Central memory CD8-positive, alpha-beta T cell (primary cell): ENCODE results near the gene FOXJ3.
A peak's percentile ranks its signal among the peaks of the same experiment; 100 is the strongest.

Experiments used
- ATAC-seq: fragments of 150-1000 bp; cut with Tn5 transposase; replicated peaks from 2 replicates; pipeline ENCODE4 v1.10.0; 2022; ENCODE audit warnings: mild to moderate bottlenecking, moderate FRiP score, moderate number of reproducible peaks; ENCODE audit not compliant: poor library complexity, severe bottlenecking; ENCODE audit errors: extremely low read depth
- DNase-seq, 2 donors: peaks; one replicate each; pipeline ENCODE4 v3.0.0; 2021; ENCODE audit warnings: low spot score in 2 of 2
- H3K27ac Mint-ChIP-seq: one replicate; pipeline ENCODE4 v1.8.0; 2022; ENCODE audit warnings: low read depth, mild to moderate bottlenecking, moderate library complexity, mixed read lengths
- H3K27me3 Mint-ChIP-seq: one replicate; pipeline ENCODE4 v1.8.0; 2022; ENCODE audit warnings: mixed read lengths
- H3K36me3 Mint-ChIP-seq: one replicate; pipeline ENCODE4 v1.8.0; 2022; ENCODE audit warnings: mild to moderate bottlenecking, moderate library complexity, mixed read lengths; ENCODE audit not compliant: insufficient read depth
- H3K4me1 Mint-ChIP-seq: one replicate; pipeline ENCODE4 v1.8.0; 2022; ENCODE audit warnings: mixed read lengths
- H3K4me3 Mint-ChIP-seq: one replicate; pipeline ENCODE4 v1.8.0; 2022; ENCODE audit warnings: mild to moderate bottlenecking, moderate library complexity, mixed read lengths
- H3K9me3 Mint-ChIP-seq: one replicate; pipeline ENCODE4 v1.8.0; 2022; ENCODE audit warnings: mixed read lengths

FOXJ3 gene

DNA sequence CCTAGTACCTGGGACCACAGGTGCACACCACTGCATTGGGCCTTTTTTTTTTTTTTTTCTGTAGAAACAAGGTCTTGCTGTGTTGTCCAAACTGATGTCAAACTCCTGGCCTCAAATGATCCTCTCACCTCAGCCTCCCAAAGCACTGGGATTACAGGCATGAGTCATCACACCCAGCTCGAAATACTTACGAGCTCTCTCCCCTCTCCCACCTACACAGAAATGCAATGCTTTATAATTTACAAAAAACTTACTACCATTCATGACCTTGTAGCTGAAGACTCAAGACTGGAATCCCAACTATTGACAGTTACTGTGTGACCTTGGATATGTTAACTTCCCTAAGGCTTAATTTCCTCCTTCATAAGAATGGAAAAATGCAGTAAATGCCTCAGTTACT is 18.7 kb downstream of the FOXJ3 start:
- Mint-ChIP-seq H3K4me1 (peaks cover 80% of the 10 kb centered on the region), H3K27ac (no peak overlapping the region), H3K4me3 (no peak overlapping the region), H3K36me3 (peaks cover 2% of the 10 kb centered on the region), H3K9me3 (no peaks in the 10 kb centered on the region), H3K27me3 (no peaks in the 10 kb centered on the region)
- no peak for ATAC-seq
- no peak for DNase-seq

GRCh38 chr1:42315500-42315899 is 19.5 kb downstream of the FOXJ3 start:
- no peaks in the 10 kb centered on the region for H3K9me3 Mint-ChIP-seq
- peaks cover 8% of the 10 kb centered on the region for H3K36me3 Mint-ChIP-seq
- H3K27ac Mint-ChIP-seq, result no peak overlapping the region
- no peak for ATAC-seq
- DNase-seq, result no peak
- peaks cover 79% of the 10 kb centered on the region for H3K4me1 Mint-ChIP-seq
- no peaks in the 10 kb centered on the region for H3K27me3 Mint-ChIP-seq
- no peak overlapping the region for H3K4me3 Mint-ChIP-seq

DNA sequence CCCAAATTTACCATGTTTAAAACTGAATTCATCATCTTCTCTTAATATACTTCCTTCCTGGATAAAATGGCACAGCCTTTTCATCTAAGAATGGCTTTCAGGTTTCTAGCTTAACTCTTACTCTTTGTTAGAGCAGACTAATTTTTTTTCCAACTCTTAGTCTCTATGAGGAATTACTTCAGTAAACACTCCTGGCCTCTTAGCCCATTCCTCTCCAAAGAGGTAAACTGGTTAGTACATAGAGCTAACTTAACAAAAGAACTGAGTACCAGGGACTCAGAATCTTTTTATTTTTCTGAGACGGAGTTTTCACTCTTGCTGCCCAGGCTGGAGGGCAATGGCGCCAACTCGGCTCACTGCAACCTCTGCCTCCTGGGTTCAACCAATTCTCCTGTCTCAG is 21.1 kb downstream of the FOXJ3 start:
- DNase-seq, result no peak
- Mint-ChIP-seq H3K36me3 (peaks cover 13% of the 10 kb centered on the region), H3K4me1 (peaks cover 72% of the 10 kb centered on the region), H3K9me3 (no peaks in the 10 kb centered on the region), H3K27ac (peak overlapping the region; percentile 61), H3K4me3 (no peak overlapping the region), H3K27me3 (no peaks in the 10 kb centered on the region)
- no peak for ATAC-seq

DNA sequence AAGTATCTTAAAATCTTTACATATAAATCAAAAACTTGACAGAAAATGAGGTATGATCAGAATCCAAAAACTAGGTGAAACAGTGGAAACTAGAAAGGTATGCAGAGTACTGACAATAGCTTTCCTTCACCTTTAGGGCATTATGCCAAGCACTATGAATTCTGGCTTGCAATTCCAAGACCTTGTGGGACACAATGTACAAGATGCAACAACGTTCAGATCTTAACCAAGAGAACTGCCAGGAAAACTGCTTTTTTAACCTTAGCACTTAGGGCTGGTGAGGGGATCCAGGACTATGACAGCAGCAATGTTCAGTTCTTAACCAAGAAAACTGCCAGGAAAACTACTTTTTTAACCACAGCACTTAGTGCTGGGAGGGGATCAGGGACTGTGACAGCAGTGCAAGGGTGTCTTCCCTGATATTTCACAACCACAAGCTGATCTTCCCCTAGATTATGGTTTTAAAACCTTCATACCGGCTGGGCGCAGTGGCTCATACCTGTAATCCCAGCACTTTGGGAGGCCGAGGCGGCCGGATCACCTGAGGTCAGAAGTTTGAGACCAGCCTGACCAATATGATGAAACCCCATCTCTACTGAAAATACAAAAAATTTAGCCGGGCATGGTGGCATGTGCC is 22.3 kb downstream of the FOXJ3 start:
- Mint-ChIP-seq H3K36me3 (peaks cover 13% of the 10 kb centered on the region), H3K4me3 (no peak overlapping the region), H3K9me3 (no peaks in the 10 kb centered on the region), H3K27ac (no peak overlapping the region), H3K27me3 (no peaks in the 10 kb centered on the region), H3K4me1 (peaks cover 73% of the 10 kb centered on the region)
- ATAC-seq (no peak), DNase-seq (no peak)

DNA sequence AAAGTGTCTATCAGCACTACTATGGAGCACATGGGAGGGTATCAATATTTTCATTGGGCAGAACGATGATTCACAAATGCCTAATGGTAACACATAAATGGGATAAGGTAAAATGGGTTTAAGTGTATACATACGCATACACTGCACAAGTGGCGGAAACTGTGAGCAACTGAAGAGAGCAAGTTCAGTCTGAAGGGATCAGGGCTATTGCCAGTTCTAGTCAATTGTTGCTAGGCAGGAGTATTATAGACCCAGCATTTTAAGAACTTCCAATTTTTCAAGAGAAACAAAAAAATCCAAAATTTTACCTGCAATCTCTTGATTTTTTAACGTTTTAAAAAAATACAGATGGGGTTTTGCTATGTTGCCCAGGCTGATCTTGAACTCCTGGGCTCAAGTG is 23.1 kb downstream of the FOXJ3 start:
- Mint-ChIP-seq H3K9me3 (no peaks in the 10 kb centered on the region), H3K27ac (no peak overlapping the region), H3K27me3 (no peaks in the 10 kb centered on the region), H3K36me3 (peaks cover 12% of the 10 kb centered on the region), H3K4me1 (peaks cover 68% of the 10 kb centered on the region), H3K4me3 (no peak overlapping the region)
- DNase-seq (no peak), ATAC-seq (no peak)

GRCh38 chr1:42311138-42311537 is 23.9 kb downstream of the FOXJ3 start:
- ATAC-seq (no peak), DNase-seq (no peak)
- Mint-ChIP-seq H3K36me3 (peaks cover 12% of the 10 kb centered on the region), H3K4me1 (peaks cover 63% of the 10 kb centered on the region), H3K27ac (no peak overlapping the region), H3K4me3 (no peak overlapping the region), H3K27me3 (no peaks in the 10 kb centered on the region), H3K9me3 (no peaks in the 10 kb centered on the region)

GRCh38 chr1:42306977-42307376 is 28.1 kb downstream of the FOXJ3 start:
- no peaks in the 10 kb centered on the region for H3K27me3 Mint-ChIP-seq

DNA sequence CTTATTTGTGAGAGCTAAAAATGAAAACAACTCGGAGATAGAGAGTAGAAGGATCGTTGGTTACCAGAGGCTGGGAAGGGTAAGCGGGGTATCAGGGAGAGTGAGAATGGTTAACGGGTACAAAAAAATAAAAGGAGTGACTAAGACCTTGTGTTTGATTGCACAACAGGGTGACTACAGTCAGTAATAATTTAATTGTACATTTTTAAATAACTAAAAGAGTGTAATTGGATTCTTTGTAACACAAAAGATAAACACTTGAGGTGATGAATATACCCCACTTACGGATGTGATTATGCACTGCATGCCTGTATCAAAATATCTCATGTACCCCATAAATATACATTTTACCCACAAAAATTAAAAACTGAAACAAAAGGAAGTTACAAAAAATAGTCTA is 29.4 kb downstream of the FOXJ3 start:
- H3K27ac Mint-ChIP-seq, result no peak overlapping the region
- DNase-seq, result no peak
- H3K4me1 Mint-ChIP-seq, result peaks cover 55% of the 10 kb centered on the region
- H3K9me3 Mint-ChIP-seq, result peaks cover 7% of the 10 kb centered on the region
- H3K36me3 Mint-ChIP-seq, result peaks cover 10% of the 10 kb centered on the region
- ATAC-seq, result no peak
- H3K4me3 Mint-ChIP-seq, result no peak overlapping the region
- H3K27me3 Mint-ChIP-seq, result no peaks in the 10 kb centered on the region

More at GRCh38 chr1:42306977-42307376, 28.1 kb downstream of the FOXJ3 start:
- peaks cover 59% of the 10 kb centered on the region for H3K4me1 Mint-ChIP-seq
- DNase-seq (no peak), ATAC-seq (no peak)
- no peak overlapping the region for H3K4me3 Mint-ChIP-seq
- H3K36me3 Mint-ChIP-seq, result peaks cover 12% of the 10 kb centered on the region
- H3K9me3 Mint-ChIP-seq, result peaks cover under 1% of the 10 kb centered on the region
- H3K27ac Mint-ChIP-seq, result no peak overlapping the region

- Mint-ChIP-seq H3K9me3 (peaks cover 7% of the 10 kb centered on the region), H3K4me1 (peaks cover 59% of the 10 kb centered on the region), H3K27me3 (no peaks in the 10 kb centered on the region), H3K36me3 (peaks cover 3% of the 10 kb centered on the region), H3K27ac (no peak overlapping the region), H3K4me3 (no peak overlapping the region)
- DNase-seq, result no peak
- ATAC-seq, result no peak
Measured at GRCh38 chr1:42302034-42302433, 33.0 kb downstream of the FOXJ3 start.

- peaks cover 50% of the 10 kb centered on the region for H3K4me1 Mint-ChIP-seq
- H3K4me3 Mint-ChIP-seq, result no peak overlapping the region
- H3K9me3 Mint-ChIP-seq, result peaks cover 7% of the 10 kb centered on the region
Measured at GRCh38 chr1:42298520-42298919, 36.5 kb downstream of the FOXJ3 start.

GRCh38 chr1:42295816-42296215 is 39.2 kb downstream of the FOXJ3 start:
- H3K27ac Mint-ChIP-seq, result no peak overlapping the region
- H3K4me1 Mint-ChIP-seq, result peaks cover 55% of the 10 kb centered on the region
- ATAC-seq (no peak), DNase-seq (no peak)
- no peaks in the 10 kb centered on the region for H3K9me3 Mint-ChIP-seq
- H3K27me3 Mint-ChIP-seq, result no peaks in the 10 kb centered on the region
- H3K4me3 Mint-ChIP-seq, result no peak overlapping the region
- peaks cover 2% of the 10 kb centered on the region for H3K36me3 Mint-ChIP-seq

More at GRCh38 chr1:42298520-42298919, 36.5 kb downstream of the FOXJ3 start:
- H3K36me3 Mint-ChIP-seq, result peaks cover 3% of the 10 kb centered on the region
- no peak for ATAC-seq
- no peaks in the 10 kb centered on the region for H3K27me3 Mint-ChIP-seq
- no peak for DNase-seq
- no peak overlapping the region for H3K27ac Mint-ChIP-seq

DNA sequence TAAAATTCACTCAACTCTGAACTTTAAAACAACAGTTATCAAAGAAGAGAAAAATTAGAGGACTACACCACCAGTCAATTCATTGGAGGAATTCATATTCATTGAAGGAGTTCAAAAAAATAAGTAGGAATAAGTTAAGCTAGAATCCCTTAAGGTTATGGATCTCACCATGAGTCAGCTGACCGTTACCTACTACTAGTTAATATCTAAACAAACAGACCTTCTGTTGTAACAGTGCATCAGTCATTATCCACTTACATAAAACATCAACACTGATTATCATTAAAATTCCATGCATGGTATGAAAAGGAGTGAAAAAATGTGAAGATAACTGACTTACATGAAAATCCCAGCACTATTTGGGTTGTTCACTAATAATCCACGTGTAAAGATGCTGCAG is 44.9 kb downstream of the FOXJ3 start:
- peaks cover 38% of the 10 kb centered on the region for H3K4me1 Mint-ChIP-seq
- no peak overlapping the region for H3K27ac Mint-ChIP-seq
- H3K9me3 Mint-ChIP-seq, result no peaks in the 10 kb centered on the region
- no peaks in the 10 kb centered on the region for H3K27me3 Mint-ChIP-seq
- H3K4me3 Mint-ChIP-seq, result no peak overlapping the region
- ATAC-seq (no peak), DNase-seq (no peak)
- peaks cover 5% of the 10 kb centered on the region for H3K36me3 Mint-ChIP-seq

- no peak for DNase-seq
- no peaks in the 10 kb centered on the region for H3K27me3 Mint-ChIP-seq
- no peak overlapping the region for H3K4me3 Mint-ChIP-seq
- no peak for ATAC-seq
- peaks cover 38% of the 10 kb centered on the region for H3K4me1 Mint-ChIP-seq
- no peaks in the 10 kb centered on the region for H3K9me3 Mint-ChIP-seq
- H3K27ac Mint-ChIP-seq, result no peak overlapping the region
- H3K36me3 Mint-ChIP-seq, result peaks cover 7% of the 10 kb centered on the region
Measured at GRCh38 chr1:42288311-42288985, 46.6 kb downstream of the FOXJ3 start.
